Activated naive CD4-positive, alpha-beta T cell treated with anti-CD3 and anti-CD28 coated beads for 36 hours (primary cell): ENCODE measurements around the gene ITCH. TPM values are rescaled to one million over a fixed set of nuclear protein-coding genes. Genes with fewer than 3 reads are reported as not detected.
"Not testable (repeated sequence)": the region's sequence is repeated elsewhere in the genome, so short reads cannot be mapped to it uniquely, and the experiment has no call there.

Experiments
- CTCF ChIA-PET: fragments of 350-600 bp; sonication (Branson Sonifier 250); formaldehyde crosslinking; loops from one replicate; lab custom pipeline; 2021; ENCODE audit warnings: antibody characterized with exemption; lab: Charles Lee
- DNase-seq: peaks from one replicate; pipeline ENCODE4 v3.0.0-alpha.2; 2020
- H3K27ac Mint-ChIP-seq: one replicate; pipeline ENCODE4 v1.8.0; 2021; ENCODE audit warnings: mild to moderate bottlenecking, mixed read lengths
- H3K27me3 Mint-ChIP-seq: one replicate; pipeline ENCODE4 v1.8.0; 2021; ENCODE audit warnings: low read depth, mixed read lengths
- H3K36me3 Mint-ChIP-seq: one replicate; pipeline ENCODE4 v1.8.0; 2021; ENCODE audit warnings: low read depth, mixed read lengths
- H3K4me1 Mint-ChIP-seq: one replicate; pipeline ENCODE4 v1.8.0; 2021; ENCODE audit warnings: low read depth, mixed read lengths
- H3K4me3 Mint-ChIP-seq: one replicate; pipeline ENCODE4 v1.8.0; 2021; ENCODE audit warnings: mild to moderate bottlenecking, moderate library complexity, mixed read lengths
- H3K9me3 Mint-ChIP-seq: one replicate; pipeline ENCODE4 v1.8.0; 2021; ENCODE audit warnings: mixed read lengths
- intact Hi-C: fragments of 100-400 bp; cut with micrococcal nuclease; formaldehyde crosslinking; loops from one replicate; pipeline ENCODE4 v1.15.1; 2023
- total RNA-seq, 2 experiments: library from RNA; stranded (reverse); gene quantifications; one replicate each; pipeline ENCODE4 v1.2.3, GENCODE V29; 2021

Gene ITCH
- total RNA-seq, 2 experiments from 2014 or later, result 35.3 to 40.0 TPM

DNA sequence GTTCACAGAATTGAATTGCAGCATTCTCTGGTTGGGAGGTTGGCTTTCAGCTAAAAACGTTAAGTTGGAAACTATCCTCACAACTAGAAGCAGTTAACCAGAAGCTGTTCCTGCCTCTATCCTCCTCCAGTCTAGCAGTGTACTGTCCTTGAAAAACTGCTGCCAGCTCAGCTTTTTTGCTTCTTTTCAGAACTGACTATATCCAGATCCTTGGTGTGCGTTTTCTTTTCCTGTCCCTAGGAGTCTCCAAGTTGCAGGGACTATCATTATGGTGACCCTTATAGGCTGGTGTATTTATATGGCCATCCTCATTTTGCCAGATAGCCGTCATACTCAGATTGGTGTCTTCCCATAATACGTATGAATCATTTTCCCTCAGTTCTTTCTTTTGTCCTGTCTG lies 5.5 kb downstream of the ITCH start:
- CTCF ChIA-PET, result no interaction called here
- no peaks in the 10 kb centered on the region for H3K27me3 Mint-ChIP-seq
- intact Hi-C loops, result no loop called here
- H3K4me1 Mint-ChIP-seq, result peaks cover 48% of the 10 kb centered on the region
- peak overlapping the region; percentile 30 for H3K27ac Mint-ChIP-seq
- no peak for DNase-seq
- peaks cover 33% of the 10 kb centered on the region for H3K36me3 Mint-ChIP-seq
- H3K4me3 Mint-ChIP-seq, result no peak overlapping the region
- H3K9me3 Mint-ChIP-seq, result no peaks in the 10 kb centered on the region

- Mint-ChIP-seq H3K9me3 (no peaks in the 10 kb centered on the region), H3K27me3 (no peaks in the 10 kb centered on the region), H3K4me1 (peaks cover 46% of the 10 kb centered on the region), H3K27ac (no peak overlapping the region), H3K36me3 (peaks cover 35% of the 10 kb centered on the region), H3K4me3 (no peak overlapping the region)
- CTCF ChIA-PET, result no interaction called here
- peak; percentile 30 for DNase-seq
- intact Hi-C loops, result no loop called here
Observed at GRCh38 chr20:34369265-34369664, 6.2 kb downstream of the ITCH start.

GRCh38 chr20:34370062-34370461 lies 7.0 kb downstream of the ITCH start:
- intact Hi-C loops, result no loop called here
- no peak for DNase-seq
- no peak overlapping the region for H3K4me3 Mint-ChIP-seq
- H3K9me3 Mint-ChIP-seq, result no peaks in the 10 kb centered on the region
- peaks cover 45% of the 10 kb centered on the region for H3K4me1 Mint-ChIP-seq
- no peak overlapping the region for H3K27ac Mint-ChIP-seq
- CTCF ChIA-PET, result interaction anchor here (0.6 kb wide), 1 partner anchor 430 kb away, joined by 3 read pairs; no protein-coding TSS in a partner anchor
- H3K27me3 Mint-ChIP-seq, result no peaks in the 10 kb centered on the region
- H3K36me3 Mint-ChIP-seq, result peaks cover 37% of the 10 kb centered on the region

GRCh38 chr20:34373445-34373844 lies 10.4 kb downstream of the ITCH start:
- intact Hi-C loops, result no loop called here
- no peaks in the 10 kb centered on the region for H3K9me3 Mint-ChIP-seq
- no peak for DNase-seq
- H3K27ac Mint-ChIP-seq, result no peak overlapping the region
- CTCF ChIA-PET, result interaction anchor here (0.7 kb wide), 2 partner anchors 27 to 606 kb away, joined by 3 to 4 read pairs; no protein-coding TSS in a partner anchor
- no peak overlapping the region for H3K4me3 Mint-ChIP-seq
- H3K36me3 Mint-ChIP-seq, result peaks cover 27% of the 10 kb centered on the region
- H3K4me1 Mint-ChIP-seq, result peaks cover 32% of the 10 kb centered on the region
- H3K27me3 Mint-ChIP-seq, result no peaks in the 10 kb centered on the region

GRCh38 chr20:34374209-34374760 lies 11.2 kb downstream of the ITCH start:
- CTCF ChIA-PET, result no interaction called here
- intact Hi-C loops, result no loop called here
- Mint-ChIP-seq H3K4me3 (no peak overlapping the region), H3K27me3 (no peaks in the 10 kb centered on the region), H3K4me1 (peaks cover 27% of the 10 kb centered on the region), H3K27ac (no peak overlapping the region), H3K36me3 (peaks cover 23% of the 10 kb centered on the region), H3K9me3 (no peaks in the 10 kb centered on the region)
- no peak for DNase-seq

DNA sequence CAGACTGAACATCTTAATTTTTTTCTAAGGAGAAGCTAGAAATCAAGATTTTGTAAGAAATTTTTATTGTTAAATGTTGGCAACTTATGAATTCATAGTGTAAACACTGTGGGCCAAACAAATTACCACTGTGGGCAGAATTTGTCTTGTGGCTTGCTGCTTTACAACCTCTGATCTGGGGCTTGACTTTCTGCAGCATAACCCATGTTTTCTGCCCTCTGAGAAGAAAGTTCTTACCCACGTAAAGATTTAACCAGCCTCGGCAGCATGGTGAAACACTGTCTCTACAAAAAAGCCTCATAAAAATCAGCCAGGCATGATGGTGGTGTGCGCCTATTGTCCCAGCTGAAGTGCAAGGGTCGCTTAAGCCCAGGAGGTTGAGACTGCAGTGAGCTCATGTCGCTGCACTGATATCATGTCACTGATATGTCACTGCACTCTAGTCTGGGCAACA lies 12.9 kb downstream of the ITCH start:
- Mint-ChIP-seq H3K4me1 (peaks cover 20% of the 10 kb centered on the region), H3K4me3 (no peak overlapping the region), H3K9me3 (no peaks in the 10 kb centered on the region), H3K36me3 (peaks cover 18% of the 10 kb centered on the region), H3K27ac (no peak overlapping the region), H3K27me3 (no peaks in the 10 kb centered on the region)
- no peak for DNase-seq
- CTCF ChIA-PET, result interaction anchor here (0.6 to 1.4 kb wide), 3 partner anchors 27 to 458 kb away, joined by 3 read pairs; no protein-coding TSS in a partner anchor
- intact Hi-C loops, result no loop called here

DNA sequence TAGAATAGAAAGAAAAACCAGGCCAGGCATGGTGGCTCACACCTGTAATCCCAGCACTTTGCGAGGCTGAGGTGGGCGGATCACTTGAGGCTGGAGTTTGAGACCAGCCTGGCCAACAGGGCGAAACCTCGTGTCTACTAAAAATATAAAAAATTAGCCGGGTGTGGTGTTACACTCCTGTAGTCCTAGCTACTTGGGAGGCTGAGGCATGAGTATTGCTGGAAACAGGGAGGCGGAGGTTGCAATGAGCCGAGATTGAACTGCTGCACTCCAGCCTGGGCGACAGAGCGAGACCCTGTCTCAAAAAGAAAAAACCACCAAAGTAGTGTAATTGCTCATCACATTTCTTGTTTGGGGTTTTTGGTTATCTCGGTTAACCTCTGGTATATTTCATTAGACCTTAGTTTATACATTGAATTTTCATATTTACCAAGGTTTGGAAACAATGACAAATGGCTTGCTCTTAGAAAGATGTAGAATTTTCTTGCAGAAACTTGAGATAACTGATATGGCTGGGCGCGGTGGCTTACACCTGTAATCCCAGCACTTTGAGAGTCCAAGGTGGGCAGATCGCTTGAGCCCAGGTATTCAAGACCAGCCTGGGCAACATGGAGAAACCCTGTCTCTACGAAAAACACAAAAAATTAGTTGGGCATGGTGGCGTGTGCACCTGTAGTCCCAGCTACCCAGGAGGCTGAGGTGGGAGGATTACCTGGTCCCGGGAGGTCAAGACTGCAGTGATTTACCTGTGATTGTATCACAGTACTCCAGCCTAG lies 14.2 kb downstream of the ITCH start:
- no peaks in the 10 kb centered on the region for H3K27me3 Mint-ChIP-seq
- no peak for DNase-seq
- CTCF ChIA-PET, result interaction anchor here (1.4 kb wide), 1 partner anchor 65 kb away, joined by 3 read pairs; no protein-coding TSS in a partner anchor
- peaks cover 18% of the 10 kb centered on the region for H3K36me3 Mint-ChIP-seq
- H3K9me3 Mint-ChIP-seq, result no peaks in the 10 kb centered on the region
- H3K4me1 Mint-ChIP-seq, result peaks cover 24% of the 10 kb centered on the region
- no peak overlapping the region for H3K4me3 Mint-ChIP-seq
- intact Hi-C loops, result no loop called here
- H3K27ac Mint-ChIP-seq, result no peak overlapping the region

GRCh38 chr20:34382174-34382573 lies 19.1 kb downstream of the ITCH start:
- Mint-ChIP-seq H3K27me3 (no peaks in the 10 kb centered on the region), H3K4me3 (no peak overlapping the region), H3K36me3 (peaks cover 10% of the 10 kb centered on the region), H3K9me3 (no peaks in the 10 kb centered on the region), H3K4me1 (peaks cover 19% of the 10 kb centered on the region), H3K27ac (no peak overlapping the region)
- no peak for DNase-seq
- CTCF ChIA-PET, result no interaction called here
- intact Hi-C loops, result no loop called here

DNA sequence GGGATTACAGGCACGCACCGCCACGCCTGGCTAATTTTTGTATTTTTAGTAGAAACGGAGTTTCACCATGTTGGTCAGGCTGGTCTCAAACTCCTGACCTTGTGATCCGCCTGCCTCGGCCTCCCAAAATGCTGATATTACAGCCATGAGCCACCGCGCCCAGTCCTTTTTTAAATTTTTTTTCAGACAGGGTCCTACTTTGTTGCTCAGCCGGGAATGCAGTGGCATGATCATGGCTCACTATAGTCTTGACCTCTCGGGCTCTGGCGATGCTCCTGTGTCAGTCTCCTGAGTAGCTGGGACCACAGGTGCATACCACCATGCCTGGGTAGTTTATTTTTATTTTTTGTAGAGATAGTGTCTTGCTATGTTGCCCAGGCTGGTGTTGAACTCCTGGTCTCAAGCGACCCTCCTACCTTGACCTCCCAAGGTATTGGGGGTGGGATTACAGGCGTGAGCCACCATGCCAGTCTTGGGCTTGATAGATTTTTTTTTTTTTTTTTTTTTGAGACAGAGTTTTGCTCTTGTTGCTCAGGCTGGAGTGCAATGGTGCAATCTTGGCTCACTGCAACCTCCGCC lies 19.9 kb downstream of the ITCH start:
- H3K4me3 Mint-ChIP-seq, intact Hi-C loops, H3K36me3 Mint-ChIP-seq, H3K27ac Mint-ChIP-seq, H3K9me3 Mint-ChIP-seq, CTCF ChIA-PET, H3K27me3 Mint-ChIP-seq, DNase-seq: not testable (repeated sequence)
- H3K4me1 Mint-ChIP-seq, result peaks cover 16% of the 10 kb centered on the region

DNA sequence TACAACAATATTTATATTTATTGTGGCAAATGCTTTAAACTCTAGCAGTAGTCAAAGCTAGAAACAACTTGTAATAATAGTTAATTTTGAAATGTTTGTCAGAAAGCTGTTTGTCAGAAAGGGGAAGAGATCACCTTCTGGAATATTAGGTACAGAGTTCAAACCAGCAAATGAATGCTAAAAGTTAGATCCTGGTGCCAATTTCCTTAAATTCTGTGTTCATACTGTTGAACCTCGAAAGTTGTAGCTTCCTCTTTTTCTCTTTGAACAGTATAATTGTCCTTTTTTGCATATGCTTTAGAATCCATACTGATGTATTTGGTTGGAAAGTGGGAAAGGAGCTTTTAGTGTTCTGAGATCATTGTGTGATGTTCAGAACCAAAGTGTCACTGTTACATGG lies 22.4 kb downstream of the ITCH start:
- Mint-ChIP-seq H3K9me3 (no peaks in the 10 kb centered on the region), H3K36me3 (peaks cover 8% of the 10 kb centered on the region), H3K27me3 (no peaks in the 10 kb centered on the region), H3K4me3 (no peak overlapping the region), H3K27ac (no peak overlapping the region), H3K4me1 (peaks cover 27% of the 10 kb centered on the region)
- no peak for DNase-seq
- CTCF ChIA-PET, result interaction anchor here (0.6 to 1.4 kb wide), 4 partner anchors 20 to 195 kb away, joined by 3 to 6 read pairs (median 3); no protein-coding TSS in a partner anchor
- intact Hi-C loops, result no loop called here

GRCh38 chr20:34388000-34388399 lies 24.9 kb downstream of the ITCH start:
- H3K27ac Mint-ChIP-seq, result no peak overlapping the region
- H3K27me3 Mint-ChIP-seq, result no peaks in the 10 kb centered on the region
- H3K4me1 Mint-ChIP-seq, result peaks cover 31% of the 10 kb centered on the region
- no peak overlapping the region for H3K4me3 Mint-ChIP-seq
- no peaks in the 10 kb centered on the region for H3K9me3 Mint-ChIP-seq
- intact Hi-C loops, result no loop called here
- H3K36me3 Mint-ChIP-seq, result peaks cover 7% of the 10 kb centered on the region
- CTCF ChIA-PET, result interaction anchor here (0.7 kb wide), 2 partner anchors 9 to 81 kb away, joined by 4 read pairs; no protein-coding TSS in a partner anchor
- DNase-seq, result no peak

GRCh38 chr20:34388678-34389077 lies 25.6 kb downstream of the ITCH start:
- no peaks in the 10 kb centered on the region for H3K27me3 Mint-ChIP-seq
- DNase-seq, result no peak
- peaks cover 31% of the 10 kb centered on the region for H3K4me1 Mint-ChIP-seq
- intact Hi-C loops, result no loop called here
- peaks cover 11% of the 10 kb centered on the region for H3K36me3 Mint-ChIP-seq
- H3K9me3 Mint-ChIP-seq, result no peaks in the 10 kb centered on the region
- CTCF ChIA-PET, result no interaction called here
- H3K4me3 Mint-ChIP-seq, result no peak overlapping the region
- H3K27ac Mint-ChIP-seq, result no peak overlapping the region
